Lung (tissue), 12 donors: Measurements from ENCODE around the gene CEP250. TPM values are rescaled to one million over a fixed set of nuclear protein-coding genes. Genes with fewer than 3 reads are reported as not detected.

ENCODE experiments used
- ATAC-seq: fragments of 200-7000 bp; cut with Tn5 transposase; one replicate; pipeline ENCODE4 v1.9.1; 2020; ENCODE audit warnings: moderate number of reproducible peaks; ENCODE audit not compliant: insufficient read depth, low FRiP score
- DNase-seq, 3 donors: peaks; one replicate each; pipeline ENCODE4 v3.0.0-alpha.2; 2013 to 2017
- H3K27ac ChIP-seq, 2 donors: one replicate each; pipeline ENCODE4 v1.5.1; 2013; ENCODE audit warnings: mild to moderate bottlenecking in 2 of 2, moderate library complexity in 2 of 2, control low read depth in 1 of 2, inconsistent platforms in 1 of 2, low read depth in 1 of 2, low read length in 1 of 2
- H3K27me3 ChIP-seq, 3 donors: one replicate each; pipeline ENCODE4 v1.5.1; 2013; ENCODE audit warnings: low read length in 2 of 3; ENCODE audit not compliant: control insufficient read depth in 3 of 3, insufficient read depth in 3 of 3
- H3K36me3 ChIP-seq, 4 donors: one replicate each; pipeline ENCODE4 v1.5.1; 2013; ENCODE audit warnings: low read length in 4 of 4, mild to moderate bottlenecking in 1 of 4, moderate library complexity in 1 of 4; ENCODE audit not compliant: control insufficient read depth in 4 of 4, insufficient read depth in 4 of 4
- H3K4me1 ChIP-seq, 5 donors: one replicate each; pipeline ENCODE4 v1.5.1; 2013; ENCODE audit warnings: low read length in 5 of 5, mild to moderate bottlenecking in 2 of 5, moderate library complexity in 1 of 5; ENCODE audit not compliant: control insufficient read depth in 5 of 5, insufficient read depth in 5 of 5
- H3K4me3 ChIP-seq: one replicate; pipeline ENCODE4 v1.5.1; 2013; ENCODE audit warnings: mild to moderate bottlenecking, control low read depth, moderate library complexity
- H3K9ac ChIP-seq, 2 donors: one replicate each; pipeline ENCODE4 v1.5.1; 2013; ENCODE audit warnings: low read length in 2 of 2, control low read depth in 1 of 2; ENCODE audit not compliant: insufficient read depth in 1 of 2
- H3K9me3 ChIP-seq, 4 donors: one replicate each; pipeline ENCODE4 v1.5.1; 2013; ENCODE audit warnings: low read length in 3 of 4, mild to moderate bottlenecking in 1 of 4, moderate library complexity in 1 of 4; ENCODE audit not compliant: control insufficient read depth in 4 of 4, insufficient read depth in 3 of 4
- WGBS, 2 donors: extraction: QIAGEN DNeasy Blood & Tissue Kit; methylation state at CpG; one replicate each; pipeline ENCODE4 v1.1.7; 2013; 5-methylcytosine and 5-hydroxymethylcytosine counted together
- polyA plus RNA-seq, 2 donors: library from polyadenylated mRNA; stranded (reverse); fragments of 200-250 nt; gene quantifications; one replicate each; pipeline ENCODE4 v1.2.1, GENCODE V29; 2013
- total RNA-seq, 2 donors: library from RNA; depleted of rRNA in 1 of 2; stranded (reverse); fragments of >200 nt in 1 of 2; gene quantifications; one replicate each; pipeline ENCODE4 v1.2.1, GENCODE V29; 2014 to 2021
- TF ChIP-seq, protein P1 (sequence below): IDR thresholded peaks from 2 replicates; pipeline ENCODE4 v1.5.1; 2012; ENCODE audit warnings: mild to moderate bottlenecking; ENCODE audit errors: control extremely low read depth, extremely low read depth
- donor health status: control.
- donor health status: control.
- donor health status: Bipolar disorder and iron deficiency.
- donor health status: healthy.
- donor health status: DM: yes; HTN: yes; CAD: no.

The CEP250 gene
- total and polyA plus RNA-seq, 4 donors, result 8.7 to 34.5 (median 19.7) TPM

DNA sequence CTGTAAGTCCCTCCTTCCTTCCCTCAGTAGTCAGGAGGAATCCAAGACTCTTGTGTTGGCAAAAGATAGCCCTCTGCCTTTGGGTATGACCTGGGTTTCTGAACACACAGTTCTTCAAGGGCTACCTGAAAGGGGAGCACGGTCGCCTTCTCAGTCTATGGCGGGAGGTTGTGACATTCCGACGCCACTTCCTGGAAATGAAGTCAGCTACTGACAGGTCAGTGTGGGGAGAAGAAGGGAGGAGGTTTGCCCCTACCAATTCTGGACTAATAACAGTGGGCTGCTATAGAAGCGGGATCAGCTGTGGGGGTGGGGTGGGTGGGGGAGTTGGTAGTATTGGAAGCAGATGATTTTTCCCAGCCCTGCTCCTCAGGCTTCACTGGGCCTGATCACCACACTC, 11.5 kb downstream of the CEP250 start:
- Histone ChIP-seq H3K9ac (no peak overlapping the region), H3K4me1 (no peaks in the 10 kb centered on the region), H3K4me3 (no peak overlapping the region), H3K27me3 (no peaks in the 10 kb centered on the region), H3K9me3 (no peaks in the 10 kb centered on the region), H3K36me3 (peaks cover 11 to 22% (median 20%) of the 10 kb centered on the region in 4 donors), H3K27ac (no peak overlapping the region)
- TF ChIP-seq, protein P1, sequence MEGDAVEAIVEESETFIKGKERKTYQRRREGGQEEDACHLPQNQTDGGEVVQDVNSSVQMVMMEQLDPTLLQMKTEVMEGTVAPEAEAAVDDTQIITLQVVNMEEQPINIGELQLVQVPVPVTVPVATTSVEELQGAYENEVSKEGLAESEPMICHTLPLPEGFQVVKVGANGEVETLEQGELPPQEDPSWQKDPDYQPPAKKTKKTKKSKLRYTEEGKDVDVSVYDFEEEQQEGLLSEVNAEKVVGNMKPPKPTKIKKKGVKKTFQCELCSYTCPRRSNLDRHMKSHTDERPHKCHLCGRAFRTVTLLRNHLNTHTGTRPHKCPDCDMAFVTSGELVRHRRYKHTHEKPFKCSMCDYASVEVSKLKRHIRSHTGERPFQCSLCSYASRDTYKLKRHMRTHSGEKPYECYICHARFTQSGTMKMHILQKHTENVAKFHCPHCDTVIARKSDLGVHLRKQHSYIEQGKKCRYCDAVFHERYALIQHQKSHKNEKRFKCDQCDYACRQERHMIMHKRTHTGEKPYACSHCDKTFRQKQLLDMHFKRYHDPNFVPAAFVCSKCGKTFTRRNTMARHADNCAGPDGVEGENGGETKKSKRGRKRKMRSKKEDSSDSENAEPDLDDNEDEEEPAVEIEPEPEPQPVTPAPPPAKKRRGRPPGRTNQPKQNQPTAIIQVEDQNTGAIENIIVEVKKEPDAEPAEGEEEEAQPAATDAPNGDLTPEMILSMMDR, result no peak
- no peak for DNase-seq
- WGBS, 2 donors, result 70 to 90% methylated on average over 6 of the region's 6 CpGs
- ATAC-seq, result no peak

DNA sequence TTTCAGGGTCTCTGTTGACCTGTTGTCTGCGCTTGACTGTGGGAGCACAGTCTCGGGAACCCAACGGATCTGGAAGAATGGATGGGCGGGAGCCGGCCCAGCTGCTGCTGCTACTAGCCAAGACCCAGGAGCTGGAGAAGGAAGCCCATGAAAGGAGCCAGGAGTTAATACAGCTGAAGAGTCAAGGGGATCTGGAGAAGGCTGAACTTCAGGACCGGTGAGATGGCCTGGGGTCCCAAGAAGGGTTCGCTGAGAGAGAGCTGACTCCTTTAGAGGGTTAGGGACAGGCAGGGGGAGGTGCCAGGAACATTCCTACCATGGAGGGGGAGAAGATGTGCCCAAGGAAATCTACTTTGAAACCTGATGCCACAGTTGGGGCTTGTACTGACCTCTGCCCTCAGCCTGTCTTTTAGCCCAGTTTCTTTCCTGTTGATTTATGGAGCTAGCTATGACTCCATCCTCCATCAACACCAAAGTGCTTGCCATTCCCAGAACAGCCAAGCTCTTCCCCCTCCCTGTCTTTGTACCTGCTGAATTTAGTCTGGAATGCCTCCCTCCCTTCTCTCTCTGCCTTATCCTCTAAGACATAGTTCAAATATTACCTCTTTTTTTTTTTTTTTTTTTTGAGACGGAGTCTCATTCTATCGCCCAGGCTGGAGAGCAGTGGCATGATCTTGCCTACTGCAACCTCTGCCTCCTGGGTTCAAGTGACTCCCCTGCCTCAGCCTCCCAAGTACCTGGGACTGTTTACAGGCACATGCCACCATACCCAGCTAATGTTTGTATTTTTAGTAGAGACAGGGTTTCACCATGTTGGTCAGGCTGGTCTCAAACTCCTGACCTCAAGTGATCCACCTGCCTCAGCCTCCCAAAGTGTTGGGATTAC, 12.2 kb downstream of the CEP250 start:
- no peaks in the 10 kb centered on the region for H3K4me1 ChIP-seq
- no peaks in the 10 kb centered on the region for H3K9me3 ChIP-seq
- H3K27me3 ChIP-seq, result no peaks in the 10 kb centered on the region
- peaks cover 13 to 27% (median 18%) of the 10 kb centered on the region in 4 donors for H3K36me3 ChIP-seq
- ATAC-seq, result no peak
- no peak overlapping the region for H3K27ac ChIP-seq
- TF ChIP-seq, protein P1, result no peak
- no peak overlapping the region for H3K9ac ChIP-seq
- no peak for DNase-seq
- no peak overlapping the region for H3K4me3 ChIP-seq
- WGBS, 2 donors, result 83 to 91% methylated on average over 9 of the region's 9 CpGs

DNA sequence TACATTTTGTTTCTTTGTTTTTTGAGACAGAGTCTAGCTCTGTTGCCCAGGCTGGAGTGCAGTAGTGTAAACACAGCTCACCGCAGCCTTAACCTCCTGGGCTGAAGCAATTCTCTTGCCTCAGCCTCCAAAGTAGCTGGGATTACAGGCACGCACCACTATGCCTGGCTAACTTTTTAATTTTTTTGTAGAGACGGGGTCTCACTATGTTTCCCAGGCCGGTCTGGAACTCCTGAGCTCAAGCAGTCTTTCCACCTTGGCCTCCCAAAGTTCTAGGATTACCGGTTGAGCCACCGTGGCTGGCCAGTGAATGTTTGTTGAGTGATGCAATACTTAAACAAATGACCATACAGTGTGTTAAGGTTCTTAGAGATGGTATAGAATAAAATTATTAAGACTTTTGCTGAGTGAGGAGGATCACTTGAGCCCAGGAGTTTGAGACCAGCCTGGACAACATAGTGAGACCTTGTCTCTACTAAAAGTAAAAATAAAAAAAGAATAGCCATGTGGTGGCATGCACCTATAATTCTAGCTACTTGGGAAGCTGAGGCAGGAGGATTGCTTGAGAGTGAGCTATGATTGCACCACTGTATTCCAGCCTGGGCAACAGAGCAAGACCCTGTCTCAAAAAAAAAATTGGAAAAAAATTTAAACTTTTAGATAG, 13.4 kb downstream of the CEP250 start:
- TF ChIP-seq, protein P1, result no peak
- no peak overlapping the region for H3K27ac ChIP-seq
- peaks cover 15 to 38% (median 26%) of the 10 kb centered on the region in 4 donors for H3K36me3 ChIP-seq

More for the DNA sequence above, 13.4 kb downstream of the CEP250 start:
- no peaks in the 10 kb centered on the region for H3K27me3 ChIP-seq
- H3K4me3 ChIP-seq, result no peak overlapping the region
- no peak overlapping the region for H3K9ac ChIP-seq
- 73 to 74% methylated on average over 6 of the region's 6 CpGs for WGBS, 2 donors
- no peaks in the 10 kb centered on the region for H3K9me3 ChIP-seq
- no peaks in the 10 kb centered on the region for H3K4me1 ChIP-seq
- ATAC-seq (no peak), DNase-seq (no peak)
